ENCODE results near the gene COMMD1.

Gene COMMD1

GRCh38 chr2:62176801-62177200, 271.3 kb downstream of the COMMD1 start:
- TF ChIP-seq CTCF (IDR thresholded peaks at IDR 0.05; ENCODE audit: insufficient read depth, low read depth, low read length, missing control alignments) = no peak
- DNase-seq (ENCODE audit: low read depth) = no peak
- H3K4me3 ChIP-seq (ENCODE audit: low read depth, low read length) = no peak overlapping the region

- H3K4me3 ChIP-seq (ENCODE audit: low read depth, low read length) = no peak overlapping the region
- no peak for DNase-seq (ENCODE audit: low read depth)
- TF ChIP-seq CTCF (IDR thresholded peaks at IDR 0.05; ENCODE audit: insufficient read depth, low read depth, low read length, missing control alignments) = no peak
These were observed 272.0 kb downstream of the COMMD1 start for GRCh38 chr2:62177392-62178049.

- no peak for TF ChIP-seq CTCF (IDR thresholded peaks at IDR 0.05; ENCODE audit: insufficient read depth, low read depth, low read length, missing control alignments)
- H3K4me3 ChIP-seq (ENCODE audit: low read depth, low read length) = no peak overlapping the region
- no peak for DNase-seq (ENCODE audit: low read depth)
These were observed 273.3 kb downstream of the COMMD1 start for GRCh38 chr2:62178741-62179271.

- no peak for TF ChIP-seq CTCF (IDR thresholded peaks at IDR 0.05; ENCODE audit: insufficient read depth, low read depth, low read length, missing control alignments)
- DNase-seq (ENCODE audit: low read depth) = no peak
- no peak overlapping the region for H3K4me3 ChIP-seq (ENCODE audit: low read depth, low read length)
These were observed 275.5 kb downstream of the COMMD1 start for GRCh38 chr2:62180975-62181374.

- no peak for TF ChIP-seq CTCF (IDR thresholded peaks at IDR 0.05; ENCODE audit: insufficient read depth, low read depth, low read length, missing control alignments)
- DNase-seq (ENCODE audit: low read depth) = no peak
- H3K4me3 ChIP-seq (ENCODE audit: low read depth, low read length) = no peak overlapping the region
These were observed 276.4 kb downstream of the COMMD1 start for GRCh38 chr2:62181843-62182242.

- no peak overlapping the region for H3K4me3 ChIP-seq (ENCODE audit: low read depth, low read length)
- DNase-seq (ENCODE audit: low read depth) = no peak
- TF ChIP-seq CTCF (IDR thresholded peaks at IDR 0.05; ENCODE audit: insufficient read depth, low read depth, low read length, missing control alignments) = no peak
These were observed 279.2 kb downstream of the COMMD1 start for GRCh38 chr2:62184512-62185230.

Measured in GM12865 (cell line).